ENCODE results near the gene ITPK1.

ITPK1 gene

DNA sequence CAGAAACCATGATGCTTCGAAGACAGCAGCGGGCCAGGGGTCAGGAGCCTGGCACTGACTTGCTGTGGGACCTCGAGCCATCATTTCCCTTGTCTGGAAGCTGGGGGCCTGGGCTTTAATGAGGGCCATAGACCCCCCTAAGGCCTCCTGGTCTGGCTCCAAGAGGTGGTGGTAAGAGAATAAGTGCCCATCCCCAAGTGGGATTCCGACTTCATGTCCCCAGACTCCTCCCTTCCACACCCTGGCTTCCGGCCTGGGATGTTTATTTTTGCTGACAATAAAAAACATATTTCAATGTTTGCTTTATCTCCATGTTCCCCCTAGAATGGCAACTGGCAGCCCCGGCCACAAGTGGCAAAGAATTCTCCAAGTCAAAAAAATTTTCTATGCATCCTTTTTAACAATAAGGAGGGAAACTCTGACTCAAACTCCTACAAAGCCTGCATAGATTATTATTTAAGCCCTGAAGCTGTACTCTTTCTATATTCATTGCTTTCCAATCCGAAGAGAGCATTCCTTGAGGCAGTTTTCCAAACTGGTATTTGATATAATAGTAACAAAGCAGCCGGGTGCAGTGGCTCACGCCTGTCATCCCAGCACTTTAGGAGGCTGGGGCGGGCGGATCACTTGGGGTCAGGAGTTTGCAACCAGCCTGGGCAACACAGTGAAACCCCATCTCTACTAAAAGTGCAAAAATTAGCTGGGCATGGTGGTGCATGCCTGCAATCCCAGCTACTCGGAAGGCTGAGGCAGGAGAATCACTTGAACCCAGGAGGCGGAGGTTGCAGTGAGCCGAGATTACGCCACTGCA is 84.0 kb downstream of the ITPK1 start:
- H3K4me1 ChIP-seq (ENCODE audit: control insufficient read depth, insufficient read depth, low read length, poor library complexity, severe bottlenecking), result peaks cover 19% of the 10 kb centered on the region
- H3K27me3 ChIP-seq (replicated peaks; ENCODE audit: control insufficient read depth, insufficient read depth, low read length, poor library complexity, severe bottlenecking), result no peaks in the 10 kb centered on the region
- no peaks in the 10 kb centered on the region for H3K9me3 ChIP-seq (ENCODE audit: control insufficient read depth, low read length)
- DNase-seq, result no peak
- no peak overlapping the region for H3K4me3 ChIP-seq (ENCODE audit: insufficient read depth, low read depth, low read length, poor library complexity, severe bottlenecking)
- H3K36me3 ChIP-seq (ENCODE audit: control insufficient read depth, insufficient read depth, low read length), result no peaks in the 10 kb centered on the region
- H3K27ac ChIP-seq (ENCODE audit: insufficient read depth, low read length, poor library complexity, severe bottlenecking), result no peak overlapping the region

GRCh38 chr14:93030761-93031160 is 85.0 kb downstream of the ITPK1 start:
- peaks cover 19% of the 10 kb centered on the region for H3K4me1 ChIP-seq (ENCODE audit: control insufficient read depth, insufficient read depth, low read length, poor library complexity, severe bottlenecking)
- H3K36me3 ChIP-seq (ENCODE audit: control insufficient read depth, insufficient read depth, low read length), result no peaks in the 10 kb centered on the region
- H3K27ac ChIP-seq (ENCODE audit: insufficient read depth, low read length, poor library complexity, severe bottlenecking), result no peak overlapping the region
- no peak for DNase-seq
- H3K4me3 ChIP-seq (ENCODE audit: insufficient read depth, low read depth, low read length, poor library complexity, severe bottlenecking), result no peak overlapping the region
- no peaks in the 10 kb centered on the region for H3K27me3 ChIP-seq (replicated peaks; ENCODE audit: control insufficient read depth, insufficient read depth, low read length, poor library complexity, severe bottlenecking)
- no peaks in the 10 kb centered on the region for H3K9me3 ChIP-seq (ENCODE audit: control insufficient read depth, low read length)

DNA sequence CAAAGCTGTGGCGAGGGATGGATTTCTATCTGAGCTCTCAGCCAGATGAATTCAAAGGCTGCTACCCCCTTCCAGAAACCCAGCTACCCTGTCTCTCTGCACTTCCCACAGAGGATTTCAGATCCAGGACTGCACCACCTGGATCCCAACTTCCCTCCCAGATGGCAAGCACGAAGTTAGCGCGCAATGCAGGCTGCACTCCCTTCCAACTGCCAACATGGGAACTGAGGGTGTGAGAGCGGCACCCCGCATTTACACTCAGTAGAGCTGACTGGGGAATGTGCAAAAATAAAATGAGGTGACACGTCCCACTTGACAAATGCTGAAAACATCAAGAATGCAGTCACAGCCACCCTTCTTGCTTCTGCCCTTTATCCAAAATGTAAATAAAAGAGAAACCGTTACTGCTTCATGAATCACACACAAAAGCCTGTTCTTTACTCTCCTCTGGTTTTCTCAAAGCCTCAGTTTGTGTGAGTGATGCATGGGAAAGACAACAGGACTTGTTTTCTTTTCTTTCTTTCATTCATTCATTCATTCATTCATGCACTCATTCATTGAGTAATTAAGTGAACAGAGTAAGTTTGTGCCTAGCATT is 85.7 kb downstream of the ITPK1 start:
- no peak overlapping the region for H3K4me3 ChIP-seq (ENCODE audit: insufficient read depth, low read depth, low read length, poor library complexity, severe bottlenecking)
- no peak overlapping the region for H3K27ac ChIP-seq (ENCODE audit: insufficient read depth, low read length, poor library complexity, severe bottlenecking)
- H3K36me3 ChIP-seq (ENCODE audit: control insufficient read depth, insufficient read depth, low read length), result no peaks in the 10 kb centered on the region
- no peaks in the 10 kb centered on the region for H3K27me3 ChIP-seq (replicated peaks; ENCODE audit: control insufficient read depth, insufficient read depth, low read length, poor library complexity, severe bottlenecking)
- H3K4me1 ChIP-seq (ENCODE audit: control insufficient read depth, insufficient read depth, low read length, poor library complexity, severe bottlenecking), result peaks cover 19% of the 10 kb centered on the region
- DNase-seq, result no peak
- no peaks in the 10 kb centered on the region for H3K9me3 ChIP-seq (ENCODE audit: control insufficient read depth, low read length)

- Histone ChIP-seq H3K27ac (ENCODE audit: insufficient read depth, low read length, poor library complexity, severe bottlenecking) (no peak overlapping the region), H3K27me3 (replicated peaks; ENCODE audit: control insufficient read depth, insufficient read depth, low read length, poor library complexity, severe bottlenecking) (no peaks in the 10 kb centered on the region), H3K9me3 (ENCODE audit: control insufficient read depth, low read length) (no peaks in the 10 kb centered on the region), H3K36me3 (ENCODE audit: control insufficient read depth, insufficient read depth, low read length) (no peaks in the 10 kb centered on the region), H3K4me3 (ENCODE audit: insufficient read depth, low read depth, low read length, poor library complexity, severe bottlenecking) (no peak overlapping the region), H3K4me1 (ENCODE audit: control insufficient read depth, insufficient read depth, low read length, poor library complexity, severe bottlenecking) (peaks cover 13% of the 10 kb centered on the region)
- DNase-seq, result no peak
Measured at GRCh38 chr14:93029417-93029816, 86.3 kb downstream of the ITPK1 start.

- H3K27me3 ChIP-seq (replicated peaks; ENCODE audit: control insufficient read depth, insufficient read depth, low read length, poor library complexity, severe bottlenecking), result no peaks in the 10 kb centered on the region
- no peak for DNase-seq
- no peaks in the 10 kb centered on the region for H3K36me3 ChIP-seq (ENCODE audit: control insufficient read depth, insufficient read depth, low read length)
- no peak overlapping the region for H3K4me3 ChIP-seq (ENCODE audit: insufficient read depth, low read depth, low read length, poor library complexity, severe bottlenecking)
- H3K9me3 ChIP-seq (ENCODE audit: control insufficient read depth, low read length), result no peaks in the 10 kb centered on the region
- no peak overlapping the region for H3K27ac ChIP-seq (ENCODE audit: insufficient read depth, low read length, poor library complexity, severe bottlenecking)
- peaks cover 6% of the 10 kb centered on the region for H3K4me1 ChIP-seq (ENCODE audit: control insufficient read depth, insufficient read depth, low read length, poor library complexity, severe bottlenecking)
Measured at GRCh38 chr14:93028724-93029076, 87.0 kb downstream of the ITPK1 start.

GRCh38 chr14:93027810-93028723 is 87.7 kb downstream of the ITPK1 start:
- Histone ChIP-seq H3K36me3 (ENCODE audit: control insufficient read depth, insufficient read depth, low read length) (no peaks in the 10 kb centered on the region), H3K4me3 (ENCODE audit: insufficient read depth, low read depth, low read length, poor library complexity, severe bottlenecking) (no peak overlapping the region), H3K4me1 (ENCODE audit: control insufficient read depth, insufficient read depth, low read length, poor library complexity, severe bottlenecking) (no peaks in the 10 kb centered on the region), H3K9me3 (ENCODE audit: control insufficient read depth, low read length) (no peaks in the 10 kb centered on the region), H3K27ac (ENCODE audit: insufficient read depth, low read length, poor library complexity, severe bottlenecking) (no peak overlapping the region), H3K27me3 (replicated peaks; ENCODE audit: control insufficient read depth, insufficient read depth, low read length, poor library complexity, severe bottlenecking) (no peaks in the 10 kb centered on the region)
- DNase-seq, result no peak

DNA sequence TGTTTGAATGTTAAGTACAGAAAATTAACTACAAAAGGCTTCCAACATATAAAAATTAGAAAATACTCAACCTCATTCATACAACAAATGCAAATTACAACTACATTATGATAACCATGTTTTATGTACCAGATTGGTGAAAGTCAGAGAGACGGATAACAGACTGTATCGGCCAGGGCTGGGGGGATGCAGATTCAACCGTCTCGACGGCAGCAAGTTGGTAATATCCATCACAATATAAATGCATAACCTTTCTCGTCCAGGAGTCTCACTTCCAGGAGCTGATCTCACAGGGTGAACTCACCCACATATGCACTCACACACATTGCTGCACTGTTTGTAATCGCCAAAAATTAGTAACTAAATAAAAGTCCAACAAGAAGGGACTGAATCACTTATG is 89.4 kb downstream of the ITPK1 start:
- Histone ChIP-seq H3K27me3 (replicated peaks; ENCODE audit: control insufficient read depth, insufficient read depth, low read length, poor library complexity, severe bottlenecking) (no peaks in the 10 kb centered on the region), H3K9me3 (ENCODE audit: control insufficient read depth, low read length) (no peaks in the 10 kb centered on the region), H3K27ac (ENCODE audit: insufficient read depth, low read length, poor library complexity, severe bottlenecking) (no peak overlapping the region), H3K36me3 (ENCODE audit: control insufficient read depth, insufficient read depth, low read length) (no peaks in the 10 kb centered on the region), H3K4me1 (ENCODE audit: control insufficient read depth, insufficient read depth, low read length, poor library complexity, severe bottlenecking) (no peaks in the 10 kb centered on the region), H3K4me3 (ENCODE audit: insufficient read depth, low read depth, low read length, poor library complexity, severe bottlenecking) (no peak overlapping the region)
- no peak for DNase-seq

DNA sequence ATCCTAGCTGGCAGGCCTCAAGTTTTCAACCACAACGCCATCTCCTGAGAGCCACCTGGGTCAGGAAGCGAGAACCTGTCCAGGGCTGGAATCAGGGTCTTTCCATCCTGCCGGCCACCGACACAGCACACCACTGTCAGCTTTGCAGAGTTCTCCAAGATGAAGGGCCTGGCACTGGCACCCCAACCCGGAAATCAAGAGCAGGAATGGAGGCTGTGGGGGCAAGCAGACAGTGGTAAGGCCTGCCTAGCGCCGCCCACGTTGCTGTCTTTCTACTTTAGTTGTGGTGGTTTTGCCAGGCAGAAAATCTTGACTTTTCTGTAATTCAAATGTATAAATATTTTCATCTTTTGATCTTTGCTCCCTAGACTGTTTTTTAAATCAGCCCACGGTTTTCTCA is 90.7 kb downstream of the ITPK1 start:
- H3K4me3 ChIP-seq (ENCODE audit: insufficient read depth, low read depth, low read length, poor library complexity, severe bottlenecking), result no peak overlapping the region
- H3K9me3 ChIP-seq (ENCODE audit: control insufficient read depth, low read length), result no peaks in the 10 kb centered on the region
- no peaks in the 10 kb centered on the region for H3K27me3 ChIP-seq (replicated peaks; ENCODE audit: control insufficient read depth, insufficient read depth, low read length, poor library complexity, severe bottlenecking)
- H3K27ac ChIP-seq (ENCODE audit: insufficient read depth, low read length, poor library complexity, severe bottlenecking), result no peak overlapping the region
- no peaks in the 10 kb centered on the region for H3K36me3 ChIP-seq (ENCODE audit: control insufficient read depth, insufficient read depth, low read length)
- DNase-seq, result no peak
- no peaks in the 10 kb centered on the region for H3K4me1 ChIP-seq (ENCODE audit: control insufficient read depth, insufficient read depth, low read length, poor library complexity, severe bottlenecking)

DNA sequence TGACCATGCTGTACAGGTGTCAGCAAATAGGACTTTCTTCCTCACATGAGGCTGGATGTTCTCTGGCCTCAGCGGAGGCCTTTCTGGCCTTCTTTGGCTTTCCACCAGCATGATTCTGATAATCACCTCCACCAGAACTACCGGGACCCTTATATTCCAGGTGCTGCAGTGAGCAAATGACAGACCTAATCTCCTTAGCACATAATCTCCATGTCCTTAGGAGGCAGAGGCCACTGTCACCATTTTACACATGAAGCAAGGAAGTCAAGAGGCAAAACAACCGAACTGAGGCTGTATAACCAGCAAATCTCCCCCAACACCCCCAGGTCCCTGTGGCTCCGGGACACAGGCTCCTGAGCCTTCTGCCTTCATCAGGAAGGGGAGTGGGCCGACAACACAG is 91.2 kb downstream of the ITPK1 start:
- Histone ChIP-seq H3K4me3 (ENCODE audit: insufficient read depth, low read depth, low read length, poor library complexity, severe bottlenecking) (no peak overlapping the region), H3K36me3 (ENCODE audit: control insufficient read depth, insufficient read depth, low read length) (no peaks in the 10 kb centered on the region), H3K27ac (ENCODE audit: insufficient read depth, low read length, poor library complexity, severe bottlenecking) (no peak overlapping the region), H3K27me3 (replicated peaks; ENCODE audit: control insufficient read depth, insufficient read depth, low read length, poor library complexity, severe bottlenecking) (no peaks in the 10 kb centered on the region), H3K4me1 (ENCODE audit: control insufficient read depth, insufficient read depth, low read length, poor library complexity, severe bottlenecking) (no peaks in the 10 kb centered on the region), H3K9me3 (ENCODE audit: control insufficient read depth, low read length) (no peaks in the 10 kb centered on the region)
- no peak for DNase-seq

Measured in effector memory CD4-positive, alpha-beta T cell (primary cell).